Measurements from ENCODE around the gene DISC1.

- TF ChIP-seq, protein P1, sequence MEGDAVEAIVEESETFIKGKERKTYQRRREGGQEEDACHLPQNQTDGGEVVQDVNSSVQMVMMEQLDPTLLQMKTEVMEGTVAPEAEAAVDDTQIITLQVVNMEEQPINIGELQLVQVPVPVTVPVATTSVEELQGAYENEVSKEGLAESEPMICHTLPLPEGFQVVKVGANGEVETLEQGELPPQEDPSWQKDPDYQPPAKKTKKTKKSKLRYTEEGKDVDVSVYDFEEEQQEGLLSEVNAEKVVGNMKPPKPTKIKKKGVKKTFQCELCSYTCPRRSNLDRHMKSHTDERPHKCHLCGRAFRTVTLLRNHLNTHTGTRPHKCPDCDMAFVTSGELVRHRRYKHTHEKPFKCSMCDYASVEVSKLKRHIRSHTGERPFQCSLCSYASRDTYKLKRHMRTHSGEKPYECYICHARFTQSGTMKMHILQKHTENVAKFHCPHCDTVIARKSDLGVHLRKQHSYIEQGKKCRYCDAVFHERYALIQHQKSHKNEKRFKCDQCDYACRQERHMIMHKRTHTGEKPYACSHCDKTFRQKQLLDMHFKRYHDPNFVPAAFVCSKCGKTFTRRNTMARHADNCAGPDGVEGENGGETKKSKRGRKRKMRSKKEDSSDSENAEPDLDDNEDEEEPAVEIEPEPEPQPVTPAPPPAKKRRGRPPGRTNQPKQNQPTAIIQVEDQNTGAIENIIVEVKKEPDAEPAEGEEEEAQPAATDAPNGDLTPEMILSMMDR (conservative IDR thresholded peaks at IDR 0.05), result no peak
- TF ChIP-seq ZFX (IDR thresholded peaks at IDR 0.05), result no peak
Observed at GRCh38 chr1:231933711-231934626, 307.4 kb downstream of the DISC1 start.
